Karpas-422 (cell line): Measurements from ENCODE around the gene HMX1. TPM values are rescaled to one million over a fixed set of nuclear protein-coding genes. Genes with fewer than 3 reads are reported as not detected.

Source experiments
- DNase-seq: peaks from one replicate; pipeline ENCODE4 v3.0.0-alpha.2; 2015
- H2AFZ ChIP-seq: fragments of 200-600 bp; sonication (generic); 2 replicates; pipeline ENCODE4 v1.6.1; 2014; ENCODE audit warnings: antibody characterized with exemption, low read length, mixed read lengths
- H3K27ac ChIP-seq: fragments of 200-600 bp; sonication (generic); 2 replicates; pipeline ENCODE4 v1.5.1; 2014; ENCODE audit warnings: mild to moderate bottlenecking, low read length, moderate library complexity
- H3K27me3 ChIP-seq: fragments of 200-600 bp; sonication (generic); 2 replicates; pipeline ENCODE4 v1.6.1; 2014; ENCODE audit warnings: low read length, mixed read lengths
- H3K36me3 ChIP-seq: fragments of 200-600 bp; sonication (generic); 2 replicates; pipeline ENCODE4 v1.6.1; 2014; ENCODE audit warnings: low read length, mixed read lengths; ENCODE audit not compliant: insufficient read depth
- H3K4me1 ChIP-seq: fragments of 200-600 bp; sonication (generic); 2 replicates; pipeline ENCODE4 v1.6.1; 2014; ENCODE audit warnings: mild to moderate bottlenecking, low read length, mixed read lengths
- H3K4me2 ChIP-seq: fragments of 200-600 bp; sonication (generic); 2 replicates; pipeline ENCODE4 v1.6.1; 2014; ENCODE audit warnings: low read length, low read depth, mild to moderate bottlenecking; ENCODE audit not compliant: poor library complexity, severe bottlenecking
- H3K4me3 ChIP-seq: fragments of 200-600 bp; sonication (generic); 2 replicates; pipeline ENCODE4 v1.5.1; 2014; ENCODE audit warnings: mild to moderate bottlenecking, antibody characterized with exemption, low read length, mixed read lengths
- H3K79me2 ChIP-seq: fragments of 200-600 bp; sonication (generic); 2 replicates; pipeline ENCODE4 v1.6.1; 2014; ENCODE audit warnings: mild to moderate bottlenecking, low read length, mixed read lengths
- H3K9ac ChIP-seq: fragments of 200-600 bp; sonication (generic); 2 replicates; pipeline ENCODE4 v1.6.0; 2014; ENCODE audit warnings: low read length
- H3K9me2 ChIP-seq: fragments of 200-600 bp; sonication (generic), shearing (Covaris generic); replicated peaks from 2 replicates; pipeline ENCODE4 v1.6.0; 2014; ENCODE audit warnings: mild to moderate bottlenecking, low read length, moderate library complexity; ENCODE audit not compliant: insufficient read depth
- H3K9me3 ChIP-seq: fragments of 300-700, 200-600 bp; sonication (generic); 2 replicates; pipeline ENCODE4 v1.6.1; 2014; ENCODE audit warnings: low read length, mixed read lengths
- H4K20me1 ChIP-seq: fragments of 200-600 bp; sonication (generic); 2 replicates; pipeline ENCODE4 v1.6.1; 2014; ENCODE audit warnings: mild to moderate bottlenecking, antibody characterized with exemption, low read length, low read depth; ENCODE audit not compliant: insufficient read depth
- total RNA-seq: library from RNA; depleted of rRNA; stranded (reverse); fragments of >200 nt; shearing (Covaris generic); gene quantifications from 2 replicates; pipeline ENCODE4 v1.2.3, GENCODE V29; 2014; ENCODE audit warnings: low replicate concordance

The HMX1 gene
- total RNA-seq, 1 experiment from 2014 or later = not detected

DNA sequence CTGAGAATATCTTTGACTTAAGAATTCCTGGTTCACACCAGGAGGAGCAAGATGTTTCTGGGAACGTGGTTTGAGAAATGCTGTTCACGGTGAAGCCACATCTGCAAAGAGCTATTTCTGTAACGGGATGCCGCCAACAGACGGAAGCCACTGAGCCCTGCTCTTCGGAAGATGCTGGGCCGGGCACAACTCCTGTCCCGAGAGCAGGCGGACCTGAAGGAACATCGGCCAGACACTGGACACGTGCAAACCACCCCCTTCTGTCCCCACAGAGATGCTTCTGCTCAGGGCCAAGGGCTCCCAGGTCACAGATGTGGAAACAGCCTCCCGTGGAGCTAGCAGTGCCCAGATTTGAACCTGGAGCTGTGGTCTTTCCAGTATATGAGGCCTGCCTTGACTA lies 24.3 kb downstream of the HMX1 start:
- no peak overlapping the region for H2AFZ ChIP-seq
- H3K79me2 ChIP-seq = no peaks in the 10 kb centered on the region
- DNase-seq = no peak
- H3K4me2 ChIP-seq = no peak overlapping the region
- no peaks in the 10 kb centered on the region for H3K36me3 ChIP-seq
- H4K20me1 ChIP-seq = no peaks in the 10 kb centered on the region
- H3K9me2 ChIP-seq = no peaks in the 10 kb centered on the region
- no peaks in the 10 kb centered on the region for H3K27me3 ChIP-seq
- H3K4me3 ChIP-seq = no peak overlapping the region
- no peak overlapping the region for H3K9ac ChIP-seq
- H3K9me3 ChIP-seq = no peaks in the 10 kb centered on the region
- H3K27ac ChIP-seq = no peak overlapping the region
- H3K4me1 ChIP-seq = no peaks in the 10 kb centered on the region

DNA sequence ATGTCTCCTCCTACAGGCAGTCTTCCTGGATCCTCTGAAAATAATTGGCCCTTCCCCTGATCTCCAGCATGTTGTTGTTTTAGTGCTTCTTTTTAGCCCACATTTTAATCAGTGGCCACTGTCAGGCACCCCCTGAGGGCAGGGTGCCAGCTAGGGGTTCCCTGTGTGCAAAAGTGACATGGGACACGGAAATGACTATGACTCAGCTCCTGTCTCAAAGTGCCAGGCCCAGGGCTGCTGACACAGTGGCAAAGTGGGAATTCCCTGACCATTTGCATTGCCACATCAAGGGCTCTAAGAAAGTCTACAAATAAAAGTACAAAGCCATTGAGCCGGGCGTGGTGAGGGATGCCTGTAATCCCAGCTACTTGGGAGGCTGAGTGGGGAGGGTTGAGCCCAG lies 24.8 kb downstream of the HMX1 start:
- no peak overlapping the region for H3K4me2 ChIP-seq
- no peak for DNase-seq
- no peaks in the 10 kb centered on the region for H4K20me1 ChIP-seq
- H3K9me2 ChIP-seq = no peaks in the 10 kb centered on the region
- no peaks in the 10 kb centered on the region for H3K36me3 ChIP-seq
- H3K27me3 ChIP-seq = no peaks in the 10 kb centered on the region
- H3K4me1 ChIP-seq = no peaks in the 10 kb centered on the region
- H2AFZ ChIP-seq = no peak overlapping the region
- H3K27ac ChIP-seq = no peak overlapping the region
- no peak overlapping the region for H3K4me3 ChIP-seq
- H3K9ac ChIP-seq = no peak overlapping the region
- H3K9me3 ChIP-seq = no peaks in the 10 kb centered on the region
- H3K79me2 ChIP-seq = no peaks in the 10 kb centered on the region

DNA sequence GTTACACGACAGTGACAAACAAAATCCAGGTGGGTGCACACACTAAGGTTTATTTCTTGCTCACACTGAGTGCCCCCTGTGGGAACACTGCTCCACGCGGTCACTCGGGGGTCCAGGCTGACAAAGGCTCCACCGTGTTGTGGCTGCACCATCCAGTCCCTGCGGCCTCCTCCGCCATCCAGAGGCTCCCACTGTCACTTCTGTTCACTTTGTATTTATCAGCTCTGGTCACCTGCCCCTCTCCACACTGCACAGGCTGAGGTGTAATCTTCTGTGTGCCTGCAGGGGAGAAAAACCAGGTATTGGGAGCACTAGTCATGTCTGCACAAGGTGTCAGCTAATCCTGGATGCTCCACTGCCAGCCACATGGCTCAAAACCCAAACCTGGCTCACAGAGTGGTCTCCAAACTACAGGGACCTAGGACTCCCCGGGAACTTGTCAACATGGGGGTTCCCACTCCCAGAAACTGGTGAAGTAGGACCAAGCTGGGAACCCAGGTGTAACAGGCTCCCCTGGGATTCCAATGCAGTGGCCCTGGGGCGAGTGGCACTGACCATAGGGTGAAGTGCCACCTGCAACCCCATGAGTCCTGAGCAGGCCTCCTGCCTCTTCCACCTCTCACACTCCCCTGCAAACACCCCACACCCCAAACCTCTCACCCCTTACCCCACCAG lies 25.5 kb downstream of the HMX1 start:
- H3K9me3 ChIP-seq = no peaks in the 10 kb centered on the region
- no peaks in the 10 kb centered on the region for H3K4me1 ChIP-seq
- no peak overlapping the region for H3K9ac ChIP-seq
- DNase-seq = no peak
- H3K27me3 ChIP-seq = no peaks in the 10 kb centered on the region
- H3K27ac ChIP-seq = no peak overlapping the region
- H2AFZ ChIP-seq = no peak overlapping the region
- no peaks in the 10 kb centered on the region for H3K79me2 ChIP-seq
- H3K9me2 ChIP-seq = no peaks in the 10 kb centered on the region
- no peak overlapping the region for H3K4me3 ChIP-seq
- H3K36me3 ChIP-seq = no peaks in the 10 kb centered on the region
- H3K4me2 ChIP-seq = no peak overlapping the region
- no peaks in the 10 kb centered on the region for H4K20me1 ChIP-seq

DNA sequence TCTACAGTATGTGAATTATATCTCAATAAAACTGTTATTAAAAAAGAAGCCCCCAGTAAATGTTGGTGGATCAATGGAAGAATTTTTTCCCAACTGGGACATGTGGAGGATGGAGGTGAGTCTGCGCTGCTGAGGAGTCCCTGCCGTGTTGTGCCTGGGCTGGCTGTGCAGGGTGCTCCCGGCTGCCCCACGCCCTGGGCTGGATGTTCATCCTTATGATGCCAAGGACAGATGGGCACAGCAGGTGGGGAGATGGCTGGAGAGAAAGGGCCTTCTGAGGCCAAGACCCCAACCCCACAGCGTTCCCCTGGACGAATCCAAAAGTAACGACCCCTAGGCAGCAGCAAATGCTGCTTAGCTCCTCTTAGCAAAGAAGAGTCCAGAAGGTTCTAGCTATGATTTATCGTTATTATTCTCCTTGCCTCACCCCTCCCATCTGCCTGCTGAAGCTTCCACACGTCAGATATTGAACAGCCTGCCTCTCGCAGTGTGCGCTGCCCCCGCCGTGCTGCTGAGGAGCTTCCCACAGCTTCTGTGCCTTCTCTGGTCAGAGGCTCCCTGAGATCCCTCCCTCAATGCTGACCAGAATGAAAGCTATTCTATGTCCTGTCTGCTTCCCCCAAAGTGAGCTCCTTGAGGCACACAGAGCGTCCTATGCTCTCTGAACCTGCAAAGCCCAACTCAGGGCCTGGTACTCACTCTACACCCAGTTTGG lies 26.5 kb downstream of the HMX1 start:
- Histone ChIP-seq H3K79me2 (no peaks in the 10 kb centered on the region), H2AFZ (no peak overlapping the region), H3K36me3 (no peaks in the 10 kb centered on the region), H3K27me3 (no peaks in the 10 kb centered on the region), H3K4me2 (no peak overlapping the region), H3K9me3 (no peaks in the 10 kb centered on the region), H3K27ac (no peak overlapping the region), H3K9me2 (no peaks in the 10 kb centered on the region), H3K9ac (no peak overlapping the region), H4K20me1 (no peaks in the 10 kb centered on the region), H3K4me3 (no peak overlapping the region), H3K4me1 (no peaks in the 10 kb centered on the region)
- DNase-seq = no peak

DNA sequence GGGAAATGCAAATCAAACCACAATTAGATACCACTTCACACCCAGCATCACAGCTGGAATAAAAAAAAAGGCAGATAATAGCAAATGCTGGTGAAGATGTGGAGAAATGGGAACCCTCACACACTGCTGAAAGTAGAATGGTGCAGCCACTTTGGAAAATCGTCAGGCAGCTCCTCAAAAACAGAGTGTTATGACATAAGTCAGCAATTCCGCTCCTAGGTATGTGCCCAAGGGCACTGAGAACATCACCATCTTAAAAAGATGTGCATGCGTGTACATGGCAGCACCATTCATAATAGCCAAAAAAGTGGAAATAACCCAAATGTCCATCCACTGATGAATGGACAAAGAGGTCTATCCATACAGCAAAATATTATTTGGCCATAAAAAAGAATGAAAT lies 28.0 kb downstream of the HMX1 start:
- H3K27ac ChIP-seq = no peak overlapping the region
- no peak for DNase-seq
- H2AFZ ChIP-seq = no peak overlapping the region
- H3K9ac ChIP-seq = no peak overlapping the region
- no peaks in the 10 kb centered on the region for H3K9me3 ChIP-seq
- no peaks in the 10 kb centered on the region for H3K79me2 ChIP-seq
- H4K20me1 ChIP-seq = no peaks in the 10 kb centered on the region
- H3K27me3 ChIP-seq = no peaks in the 10 kb centered on the region
- no peaks in the 10 kb centered on the region for H3K36me3 ChIP-seq
- H3K9me2 ChIP-seq = no peaks in the 10 kb centered on the region
- no peak overlapping the region for H3K4me2 ChIP-seq
- no peaks in the 10 kb centered on the region for H3K4me1 ChIP-seq
- H3K4me3 ChIP-seq = no peak overlapping the region

DNA sequence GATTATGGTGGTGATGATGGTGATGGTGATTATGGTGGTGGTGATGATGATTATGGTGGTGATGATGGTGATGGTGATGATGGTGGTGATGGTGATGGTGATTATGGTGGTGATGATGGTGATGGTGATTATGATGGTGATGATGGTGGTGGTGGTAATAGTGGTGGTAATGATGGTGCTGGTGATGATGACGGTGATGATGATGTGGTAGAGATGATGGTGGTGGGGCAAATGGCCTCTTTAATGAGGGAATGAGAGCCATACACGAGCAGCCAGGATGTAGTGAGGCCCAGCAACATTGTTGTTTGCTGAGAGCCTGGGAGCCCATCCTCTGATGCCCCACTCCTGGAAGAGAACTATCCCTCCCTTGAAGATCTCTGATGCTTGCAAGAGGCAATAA lies 29.0 kb downstream of the HMX1 start:
- Histone ChIP-seq H3K4me2 (no peak overlapping the region), H3K79me2 (no peaks in the 10 kb centered on the region), H3K27me3 (no peaks in the 10 kb centered on the region), H3K4me1 (no peaks in the 10 kb centered on the region), H3K27ac (no peak overlapping the region), H2AFZ (no peak overlapping the region), H3K4me3 (no peak overlapping the region), H4K20me1 (no peaks in the 10 kb centered on the region), H3K36me3 (no peaks in the 10 kb centered on the region), H3K9me2 (no peaks in the 10 kb centered on the region), H3K9me3 (no peaks in the 10 kb centered on the region), H3K9ac (no peak overlapping the region)
- no peak for DNase-seq

DNA sequence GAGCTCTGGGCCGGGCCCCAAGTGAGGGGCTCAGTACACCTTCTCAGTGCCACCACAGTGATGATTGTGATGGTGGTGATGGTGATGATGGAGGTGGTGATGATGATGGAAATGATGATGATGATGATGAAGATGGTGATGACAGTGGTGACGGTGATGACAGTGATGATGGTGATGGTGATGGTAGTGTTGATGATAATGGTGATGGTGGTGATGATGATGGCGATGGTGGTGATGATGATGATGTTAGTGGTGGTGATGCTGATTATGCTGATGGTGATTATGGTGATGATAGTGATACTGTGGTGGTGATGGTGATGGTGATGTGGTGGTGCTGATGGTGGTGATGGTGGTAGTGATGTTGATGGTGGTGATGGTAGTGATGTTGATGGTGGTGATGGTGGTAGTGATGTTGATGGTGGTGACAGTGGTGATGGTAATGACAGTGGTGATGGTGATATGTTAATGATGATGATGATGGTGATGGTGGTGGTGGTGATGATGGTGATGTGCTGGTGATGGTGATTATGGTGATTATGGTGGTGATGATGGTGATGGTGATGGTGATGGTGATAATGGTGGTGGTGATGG lies 29.9 kb downstream of the HMX1 start:
- Histone ChIP-seq H3K36me3 (no peaks in the 10 kb centered on the region), H3K4me3 (no peak overlapping the region)
- no peak for DNase-seq

DNA sequence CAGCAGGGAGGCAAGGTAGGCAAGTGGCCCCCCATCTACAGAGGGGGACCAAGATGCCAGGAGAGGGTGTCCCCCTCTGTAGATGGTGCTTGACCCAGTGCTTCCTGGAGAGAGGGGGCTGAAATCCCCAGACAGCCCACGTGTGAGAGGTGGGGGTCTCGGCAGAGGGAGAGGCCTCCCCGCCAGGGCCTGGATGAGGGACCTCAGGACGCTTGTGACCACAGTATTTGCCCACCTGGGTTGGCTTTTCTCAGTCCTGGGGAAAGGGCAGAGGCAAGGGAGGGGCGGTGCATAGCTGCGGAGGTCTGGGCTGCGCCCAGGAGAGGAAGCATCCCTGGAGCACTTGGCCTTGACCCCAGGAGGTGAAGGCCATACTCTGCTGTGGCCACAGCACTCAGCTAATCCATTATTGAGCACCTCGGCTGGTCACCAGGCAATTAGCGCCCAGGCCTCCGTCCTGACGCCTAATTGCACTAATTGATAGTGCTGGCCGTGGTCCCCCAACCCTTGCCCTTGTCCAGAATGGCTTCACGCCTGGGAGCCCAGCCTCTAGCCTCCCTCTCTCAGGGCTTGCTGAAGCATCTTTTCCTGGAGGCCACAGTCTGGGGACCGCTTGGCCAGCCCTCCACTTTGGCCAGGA lies 30.7 kb downstream of the HMX1 start:
- Histone ChIP-seq H3K27ac (no peak overlapping the region), H3K4me3 (no peak overlapping the region), H3K9me2 (no peaks in the 10 kb centered on the region), H4K20me1 (no peaks in the 10 kb centered on the region), H3K4me2 (no peak overlapping the region), H3K9ac (no peak overlapping the region), H3K4me1 (no peaks in the 10 kb centered on the region), H3K79me2 (no peaks in the 10 kb centered on the region), H3K36me3 (no peaks in the 10 kb centered on the region), H2AFZ (no peak overlapping the region), H3K9me3 (no peaks in the 10 kb centered on the region), H3K27me3 (no peaks in the 10 kb centered on the region)
- DNase-seq = no peak

More for the DNA sequence above, 29.9 kb downstream of the HMX1 start:
- Histone ChIP-seq H2AFZ (no peak overlapping the region), H3K9me3 (no peaks in the 10 kb centered on the region), H3K4me2 (no peak overlapping the region), H3K9me2 (no peaks in the 10 kb centered on the region), H3K4me1 (no peaks in the 10 kb centered on the region), H4K20me1 (no peaks in the 10 kb centered on the region), H3K27me3 (no peaks in the 10 kb centered on the region), H3K27ac (no peak overlapping the region), H3K9ac (no peak overlapping the region), H3K79me2 (no peaks in the 10 kb centered on the region)
